Upper lobe of left lung (tissue), 4 donors: ENCODE results near the gene HDGFL2.

Experiments
- CTCF ChIP-seq, 6 experiments: fragments of 450-650 bp in 4 of 6; fragments of 200-600 bp in 2 of 6; sonication (generic) in 2 of 6; IDR thresholded peaks; one replicate each; pipeline ENCODE4 v1.5.1; 2016 to 2019; ENCODE audit warnings: antibody characterized with exemption in 6 of 6
- EP300 ChIP-seq, 4 donors: sonication (generic); formaldehyde crosslinking; IDR thresholded peaks; one replicate each; pipeline ENCODE4 v1.5.1; 2017; ENCODE audit warnings: antibody characterized with exemption in 4 of 4, control low read depth in 2 of 4
- POLR2A ChIP-seq, 4 donors: fragments of 450-650 bp; IDR thresholded peaks; one replicate each; pipeline ENCODE4 v1.5.1; 2016 to 2017; ENCODE audit warnings: antibody characterized with exemption in 4 of 4, mild to moderate bottlenecking in 2 of 4
- POLR2AphosphoS5 ChIP-seq, 2 donors: sonication (generic); formaldehyde crosslinking; IDR thresholded peaks; one replicate each; pipeline ENCODE4 v1.5.1; 2017; ENCODE audit warnings: antibody characterized with exemption in 2 of 2

GRCh38 chr19:4531562-4532165 is 59.6 kb downstream of the HDGFL2 start:
- TF ChIP-seq CTCF (IDR thresholded peaks at IDR 0.05) (no peak), POLR2A (IDR thresholded peaks at IDR 0.05) (no peak), EP300 (IDR thresholded peaks at IDR 0.05) (no peak), POLR2AphosphoS5 (IDR thresholded peaks at IDR 0.05) (no peak)
